Neural progenitor cell (in vitro differentiated cells): ENCODE results near the gene PLA2G4E.

Source experiments
- EZH2 ChIP-seq: fragments of 200-600 bp; sonication (generic); IDR thresholded peaks from 2 replicates; pipeline ENCODE4 v1.6.1; 2017; ENCODE audit warnings: antibody characterized with exemption, mild to moderate bottlenecking, moderate library complexity
- EZH2phosphoT487 ChIP-seq: fragments of 200-600 bp; sonication (generic); IDR thresholded peaks from 2 replicates; pipeline ENCODE4 v1.6.1; 2017; ENCODE audit warnings: antibody characterized with exemption
- TF ChIP-seq, protein P1 (sequence below): fragments of 200-600 bp; sonication (generic); IDR thresholded peaks from 2 replicates; pipeline ENCODE4 v1.5.1; 2017; ENCODE audit warnings: antibody characterized with exemption, mild to moderate bottlenecking

DNA sequence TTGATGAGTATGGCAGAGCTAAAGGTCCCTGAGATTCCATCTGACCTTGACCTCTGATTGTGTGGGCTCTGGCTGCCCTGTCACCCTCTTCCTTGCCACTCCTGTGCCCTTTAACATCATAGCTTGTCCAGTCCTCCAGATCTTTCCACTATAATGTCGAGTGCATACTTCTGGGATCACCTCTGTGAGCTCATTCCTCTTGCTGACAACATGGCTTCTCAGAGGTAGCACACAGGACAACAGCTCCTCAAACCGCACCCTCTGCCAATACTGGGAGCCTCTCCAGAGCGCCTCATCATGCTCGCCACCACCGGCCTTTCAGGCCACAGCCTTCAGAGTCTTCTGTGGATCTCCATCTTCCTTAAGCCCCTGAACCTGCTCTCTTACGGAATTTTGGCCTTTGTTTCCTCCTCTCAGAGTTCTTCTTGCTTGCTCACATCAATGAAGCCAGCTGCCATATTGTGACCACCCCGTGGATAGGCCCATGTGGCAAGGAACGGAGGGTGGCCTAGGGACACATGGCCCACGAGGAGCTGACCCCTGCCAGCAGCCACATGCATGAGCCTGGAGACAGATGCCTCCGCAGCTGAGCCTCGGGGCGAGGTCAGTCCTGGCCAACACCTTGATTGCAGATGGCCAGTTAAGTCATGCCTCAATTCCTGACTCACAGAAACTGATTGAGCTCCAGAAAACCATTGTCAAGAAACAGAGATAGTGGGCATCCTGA is 42.4 kb upstream of the PLA2G4E start:
- TF ChIP-seq, protein P1, sequence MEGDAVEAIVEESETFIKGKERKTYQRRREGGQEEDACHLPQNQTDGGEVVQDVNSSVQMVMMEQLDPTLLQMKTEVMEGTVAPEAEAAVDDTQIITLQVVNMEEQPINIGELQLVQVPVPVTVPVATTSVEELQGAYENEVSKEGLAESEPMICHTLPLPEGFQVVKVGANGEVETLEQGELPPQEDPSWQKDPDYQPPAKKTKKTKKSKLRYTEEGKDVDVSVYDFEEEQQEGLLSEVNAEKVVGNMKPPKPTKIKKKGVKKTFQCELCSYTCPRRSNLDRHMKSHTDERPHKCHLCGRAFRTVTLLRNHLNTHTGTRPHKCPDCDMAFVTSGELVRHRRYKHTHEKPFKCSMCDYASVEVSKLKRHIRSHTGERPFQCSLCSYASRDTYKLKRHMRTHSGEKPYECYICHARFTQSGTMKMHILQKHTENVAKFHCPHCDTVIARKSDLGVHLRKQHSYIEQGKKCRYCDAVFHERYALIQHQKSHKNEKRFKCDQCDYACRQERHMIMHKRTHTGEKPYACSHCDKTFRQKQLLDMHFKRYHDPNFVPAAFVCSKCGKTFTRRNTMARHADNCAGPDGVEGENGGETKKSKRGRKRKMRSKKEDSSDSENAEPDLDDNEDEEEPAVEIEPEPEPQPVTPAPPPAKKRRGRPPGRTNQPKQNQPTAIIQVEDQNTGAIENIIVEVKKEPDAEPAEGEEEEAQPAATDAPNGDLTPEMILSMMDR = no peak
- TF ChIP-seq EZH2 (no peak), EZH2phosphoT487 (no peak)
